Heart right ventricle (tissue), 16 donors: ENCODE results near the gene MGMT. TPM values are rescaled to one million over a fixed set of nuclear protein-coding genes. Genes with fewer than 3 reads are reported as not detected.

ENCODE experiments used
- ATAC-seq, 8 donors: fragments of 200-7000 bp; cut with Tn5 transposase; one replicate each; pipeline ENCODE4 v1.9.1; 2020; ENCODE audit warnings: mild to moderate bottlenecking in 8 of 8, moderate library complexity in 8 of 8, moderate number of reproducible peaks in 1 of 8
- DNase-seq, 2 donors: peaks; one replicate each; pipeline ENCODE4 v3.0.0-alpha.2; 2020
- H3K27ac ChIP-seq, 10 donors: fragments of 200-600 bp; sonication (generic) in 2 of 10; one replicate each; pipeline versions ENCODE4 v1.5.0 to v1.8.0; 2020 to 2022; ENCODE audit warnings: mild to moderate bottlenecking in 3 of 10
- H3K27me3 ChIP-seq, 7 donors: fragments of 200-600 bp; one replicate each; pipeline ENCODE4 v1.8.0; 2021 to 2022; ENCODE audit warnings: mild to moderate bottlenecking in 2 of 7
- H3K36me3 ChIP-seq, 9 donors: fragments of 200-600 bp; sonication (generic) in 1 of 9; one replicate each; pipeline versions ENCODE4 v1.5.0 to v1.8.0; 2020 to 2022; ENCODE audit warnings: mild to moderate bottlenecking in 2 of 9
- H3K4me1 ChIP-seq, 9 donors: fragments of 200-600 bp; sonication (generic) in 1 of 9; one replicate each; pipeline versions ENCODE4 v1.5.0 to v1.8.0; 2020 to 2022; ENCODE audit warnings: mild to moderate bottlenecking in 4 of 9
- H3K4me3 ChIP-seq, 10 donors: fragments of 200-600 bp; sonication (generic) in 2 of 10; one replicate each; pipeline versions ENCODE4 v1.5.0 to v1.8.0; 2020 to 2022; ENCODE audit warnings: mild to moderate bottlenecking in 7 of 10, moderate library complexity in 2 of 10
- H3K9me3 ChIP-seq, 11 donors: fragments of 200-600 bp in 10 of 11; sonication (generic) in 2 of 11; one replicate each; pipeline versions ENCODE4 v1.5.0 to v1.8.0; 2013 to 2022; ENCODE audit warnings: mild to moderate bottlenecking in 2 of 11, control low read depth in 1 of 11, moderate library complexity in 1 of 11
- CTCF ChIP-seq, 9 donors: fragments of 200-600 bp; sonication (generic) in 2 of 9; IDR thresholded peaks; one replicate each; pipeline versions ENCODE4 v1.5.0 to v1.8.0; 2021 to 2022; ENCODE audit warnings: antibody characterized with exemption in 9 of 9, mild to moderate bottlenecking in 5 of 9, moderate library complexity in 1 of 9
- WGBS, 2 donors: extraction: QIAGEN DNeasy Blood & Tissue Kit; methylation state at CpG; one replicate each; pipeline ENCODE4 v1.1.7; 2013; ENCODE audit warnings: inconsistent platforms in 1 of 2; 5-methylcytosine and 5-hydroxymethylcytosine counted together
- intact Hi-C, 10 donors: fragments of 100-400 bp; cut with DNase I; formaldehyde crosslinking; loops; one replicate each; pipeline versions ENCODE4 v1.11.1 to v1.14.2; 2022
- polyA plus RNA-seq, 2 donors: library from polyadenylated mRNA; stranded (reverse); fragments of 200-250 nt; gene quantifications; one replicate each; pipeline ENCODE4 v1.2.3, GENCODE V29; 2013
- total RNA-seq, 10 donors: library from RNA; stranded (reverse); fragmentation: NEBNext Ultra II Directional in 3 of 10; extraction: Animal tissue kit (Norgen Biotek cat#: 25700) in 3 of 10; gene quantifications; one replicate each; pipeline versions ENCODE4 v1.2.1 to v1.2.4, GENCODE V29; 2021 to 2023
- donor health status: Arrhythmogenic right ventricular cardiomyopathy.
- donor health status: ischemic (EF 13 %, LVEDD 7.1; RV severe dilation, severe dysfunction).
- donor health status: healthy with polysubstance abuse.
- donor health status: DM: no; HTN: yes; CAD: no.
- donor health status: DM: no; HTN: no; CAD: no.
- donor health status: ischemic (EF 25% LVEDD 6.9; RV normal size, moderate dysfunction).
- donor health status: ischemic (EF 25% LVEDD 5.7; RV mildly dilated, moderate dysfunction).
- donor health status: healthy.
- donor health status: DM: yes; HTN: yes; CAD: no.
- donor health status: Ischemic cardiomyopathy.
- donor health status: ischemic (EF 35%, LVEDD 5.7; RV mildly dilated, moderate dysfunction).
- donor health status: nonischemic (EF 11% LVEDD 7.7; RV severe dilation, severe dysfunction).
- donor health status: DM: yes; HTN: yes; CAD: no.
- donor health status: PGD.
- donor health status: ischemic (EF 29% LVEDD 5.4; RV normal size, mild dysfunction).
- donor health status: nonischemic (EF 23%, LVEDD 6.1; RV moderate dilation, normal function).

Gene MGMT
- total and polyA plus RNA-seq, 12 donors: 8.4 to 17.8 (median 12.9) TPM

DNA sequence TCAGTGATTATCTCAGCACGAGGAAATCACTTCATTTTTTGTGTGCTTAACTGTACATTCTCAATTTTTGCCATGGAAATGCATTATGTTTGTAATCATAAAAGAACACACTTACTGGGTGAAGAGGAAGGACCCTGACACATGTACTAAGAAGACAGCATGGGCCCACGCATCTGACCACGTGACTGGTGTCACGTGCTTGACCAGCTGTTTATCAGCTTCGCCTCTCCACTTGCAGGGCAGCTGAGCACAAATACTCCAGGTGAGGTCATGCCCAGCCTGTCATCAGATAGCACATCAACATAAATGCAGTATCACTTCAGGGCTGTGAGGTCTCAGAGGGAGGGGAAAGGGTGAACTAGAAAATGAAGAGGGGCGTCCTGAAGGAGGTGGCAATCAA, 317.2 kb downstream of the MGMT start:
- no peak overlapping the region for H3K4me3 ChIP-seq
- DNase-seq: no peak
- intact Hi-C loops: no loop called here
- H3K36me3 ChIP-seq: no peaks in the 10 kb centered on the region
- H3K9me3 ChIP-seq: peaks cover 0 to 5% (median 0%) of the 10 kb centered on the region in 11 donors
- no peak for TF ChIP-seq CTCF (IDR thresholded peaks at IDR 0.05)
- whole genome bisulfite sequencing, 2 donors: 73 to 74% methylated on average over 6 of the region's 6 CpGs
- H3K4me1 ChIP-seq: no peaks in the 10 kb centered on the region
- H3K27ac ChIP-seq: no peak overlapping the region
- ATAC-seq: no peak
- H3K27me3 ChIP-seq: no peaks in the 10 kb centered on the region

GRCh38 chr10:129784891-129785290, 317.9 kb downstream of the MGMT start:
- Histone ChIP-seq H3K27ac (no peak overlapping the region), H3K27me3 (no peaks in the 10 kb centered on the region), H3K4me3 (no peak overlapping the region), H3K36me3 (no peaks in the 10 kb centered on the region), H3K4me1 (no peaks in the 10 kb centered on the region), H3K9me3 (peaks cover 0 to 10% (median 0%) of the 10 kb centered on the region in 11 donors)
- intact Hi-C loops: no loop called here
- ATAC-seq (no peak), DNase-seq (no peak)
- 64 to 78% methylated on average over 13 of the region's 13 CpGs for WGBS, 2 donors
- no peak for TF ChIP-seq CTCF (IDR thresholded peaks at IDR 0.05)

- intact Hi-C loops: no loop called here
- H3K36me3 ChIP-seq: no peaks in the 10 kb centered on the region
- no peaks in the 10 kb centered on the region for H3K27me3 ChIP-seq
- H3K4me3 ChIP-seq: no peak overlapping the region
- H3K9me3 ChIP-seq: peaks cover 0 to 17% (median 0%) of the 10 kb centered on the region in 11 donors
- ATAC-seq: no peak
- WGBS, 2 donors: 85 to 87% methylated on average over 14 to 16 of the region's 16 CpGs
- no peak overlapping the region for H3K27ac ChIP-seq
- DNase-seq: no peak
- no peaks in the 10 kb centered on the region for H3K4me1 ChIP-seq
- no peak for TF ChIP-seq CTCF (IDR thresholded peaks at IDR 0.05)
Observed at GRCh38 chr10:129785536-129785981, 318.5 kb downstream of the MGMT start.

GRCh38 chr10:129786216-129786615, 319.2 kb downstream of the MGMT start:
- no peak overlapping the region for H3K27ac ChIP-seq
- DNase-seq (no peak), ATAC-seq (no peak)
- no peaks in the 10 kb centered on the region for H3K4me1 ChIP-seq
- no peaks in the 10 kb centered on the region for H3K27me3 ChIP-seq
- H3K36me3 ChIP-seq: no peaks in the 10 kb centered on the region
- H3K9me3 ChIP-seq: peaks cover 0 to 22% (median 0%) of the 10 kb centered on the region in 11 donors
- no peak overlapping the region for H3K4me3 ChIP-seq
- intact Hi-C loops: no loop called here
- WGBS, 2 donors: 76 to 82% methylated on average over 10 of the region's 10 CpGs
- no peak for TF ChIP-seq CTCF (IDR thresholded peaks at IDR 0.05)
